Neural crest cell (in vitro differentiated cells): ENCODE data around the gene TAX1BP1. TPM values are rescaled to one million over a fixed set of nuclear protein-coding genes. Genes with fewer than 3 reads are reported as not detected.

Experiments
- DNase-seq: peaks from one replicate; pipeline ENCODE4 v3.0.0; 2021; ENCODE audit warnings: low read depth, mixed read lengths, low spot score
- H3K27ac Mint-ChIP-seq: one replicate; pipeline ENCODE4 v1.8.0; 2021; ENCODE audit warnings: mild to moderate bottlenecking, mixed read lengths; ENCODE audit not compliant: unreplicated experiment
- H3K27me3 Mint-ChIP-seq: 2 replicates; pipeline ENCODE4 v1.8.0; 2021; ENCODE audit warnings: low read depth, mild to moderate bottlenecking, mixed read lengths
- H3K36me3 Mint-ChIP-seq: 2 replicates; pipeline ENCODE4 v1.8.0; 2021; ENCODE audit warnings: low read depth, mild to moderate bottlenecking, mixed read lengths
- H3K4me1 Mint-ChIP-seq: 2 replicates; pipeline ENCODE4 v1.8.0; 2021; ENCODE audit warnings: mixed read lengths
- H3K4me3 Mint-ChIP-seq: one replicate; pipeline ENCODE4 v1.8.0; 2021; ENCODE audit warnings: mild to moderate bottlenecking, mixed read lengths
- H3K9me3 Mint-ChIP-seq: 2 replicates; pipeline ENCODE4 v1.8.0; 2021; ENCODE audit warnings: mixed read lengths
- CTCF ChIP-seq: fragments of 200-600 bp; sonication (generic); conservative IDR thresholded peaks from 2 replicates; pipeline ENCODE4 v1.5.0; 2021; ENCODE audit warnings: antibody characterized with exemption, mild to moderate bottlenecking
- total RNA-seq: library from RNA; stranded (reverse); gene quantifications from 2 replicates; pipeline ENCODE4 v1.2.1, GENCODE V29; 2021

Gene TAX1BP1
- total RNA-seq, 1 donor from 2014 or later = 47.1 TPM

- no peak for TF ChIP-seq CTCF
- H3K4me1 Mint-ChIP-seq = no peaks in the 10 kb centered on the region
- no peak for DNase-seq
- H3K9me3 Mint-ChIP-seq = peaks cover 2% of the 10 kb centered on the region
- H3K27ac Mint-ChIP-seq = no peak overlapping the region
- H3K27me3 Mint-ChIP-seq = no peaks in the 10 kb centered on the region
- no peak overlapping the region for H3K4me3 Mint-ChIP-seq
- no peaks in the 10 kb centered on the region for H3K36me3 Mint-ChIP-seq
These were observed 31.5 kb upstream of the TAX1BP1 start for GRCh38 chr7:27708485-27708884.

DNA sequence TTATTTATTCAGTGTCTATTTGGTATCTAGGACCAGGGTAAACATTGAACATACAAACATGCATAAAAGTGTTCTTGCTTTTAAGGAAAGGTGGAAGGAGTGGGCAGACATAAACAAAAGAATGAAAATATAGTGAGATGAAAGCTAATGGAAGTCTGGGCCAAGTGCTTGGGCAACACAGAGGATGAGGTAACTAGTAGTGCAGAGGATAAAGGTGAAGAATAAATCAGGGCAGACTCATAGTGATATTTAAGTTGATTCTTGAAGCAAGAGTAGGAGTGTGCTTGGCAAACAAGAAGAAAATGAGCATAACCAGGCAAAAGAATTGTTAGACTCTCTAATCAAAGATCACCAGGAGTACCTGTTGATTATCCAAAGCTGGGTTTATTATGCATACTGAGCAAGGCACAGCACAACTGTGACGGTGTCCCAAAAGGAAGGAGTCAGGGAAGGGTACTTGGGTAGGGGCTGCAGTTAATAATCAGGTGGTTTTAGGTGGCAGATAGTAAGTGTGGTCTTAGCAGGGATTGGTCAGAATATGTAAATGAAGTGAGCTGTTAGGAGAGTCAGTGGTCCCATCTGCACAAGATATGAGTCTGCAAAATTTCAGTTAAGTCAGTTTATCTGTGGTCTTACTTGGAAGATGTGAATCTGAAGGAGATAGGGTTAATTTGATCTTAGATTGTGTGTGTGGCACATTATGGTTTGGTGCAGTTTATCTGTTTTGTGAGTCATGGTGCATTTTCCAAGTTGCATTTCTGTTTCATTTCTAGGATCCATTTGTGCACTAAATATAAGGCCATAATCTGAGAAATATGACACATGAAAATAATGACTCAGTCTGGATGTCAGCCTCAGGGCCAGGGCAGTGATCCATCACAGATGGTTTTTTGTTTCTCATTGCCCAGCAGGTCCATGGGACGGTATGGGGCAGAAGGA lies 30.6 kb upstream of the TAX1BP1 start:
- no peak for DNase-seq
- H3K4me1 Mint-ChIP-seq = no peaks in the 10 kb centered on the region
- H3K9me3 Mint-ChIP-seq = peaks cover 2% of the 10 kb centered on the region
- no peak for TF ChIP-seq CTCF
- H3K4me3 Mint-ChIP-seq = no peak overlapping the region
- H3K27me3 Mint-ChIP-seq = no peaks in the 10 kb centered on the region
- H3K36me3 Mint-ChIP-seq = no peaks in the 10 kb centered on the region
- H3K27ac Mint-ChIP-seq = no peak overlapping the region

- no peak for TF ChIP-seq CTCF
- DNase-seq = no peak
- no peak overlapping the region for H3K4me3 Mint-ChIP-seq
- H3K27me3 Mint-ChIP-seq = peaks cover 3% of the 10 kb centered on the region
- peaks cover 2% of the 10 kb centered on the region for H3K9me3 Mint-ChIP-seq
- no peaks in the 10 kb centered on the region for H3K36me3 Mint-ChIP-seq
- no peak overlapping the region for H3K27ac Mint-ChIP-seq
- peaks cover 5% of the 10 kb centered on the region for H3K4me1 Mint-ChIP-seq
These were observed 27.7 kb upstream of the TAX1BP1 start for GRCh38 chr7:27712217-27712616.

DNA sequence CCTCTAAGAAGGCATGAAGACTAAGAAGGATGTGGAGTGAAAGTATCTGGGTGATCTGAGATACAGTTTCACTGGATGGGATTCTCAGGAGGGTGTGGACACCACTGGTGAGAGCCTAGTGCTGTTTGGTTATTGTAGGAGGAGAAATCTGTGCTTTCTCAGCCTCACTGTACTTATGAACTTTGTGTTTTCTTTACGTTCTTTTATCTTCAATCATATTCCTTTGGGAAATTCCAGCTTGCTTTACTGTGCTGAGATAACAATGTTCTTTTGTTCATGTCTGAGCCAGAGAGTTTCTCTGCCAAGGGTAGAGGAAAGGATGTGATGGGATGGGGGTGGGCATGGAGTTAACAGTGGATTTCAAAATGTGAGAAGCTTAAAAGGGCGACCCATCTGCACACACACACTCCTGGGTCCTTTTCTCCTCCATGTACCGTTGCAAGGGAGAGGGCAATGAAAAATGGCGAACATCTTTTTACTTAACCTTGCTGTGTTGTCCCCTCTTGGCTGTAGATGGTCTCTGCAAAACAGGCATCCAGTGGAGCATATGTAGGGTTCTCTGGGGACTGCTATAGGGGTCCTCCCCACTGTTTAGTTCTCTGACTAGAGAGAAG lies 25.0 kb upstream of the TAX1BP1 start:
- H3K9me3 Mint-ChIP-seq = no peaks in the 10 kb centered on the region
- TF ChIP-seq CTCF = no peak
- no peak for DNase-seq
- no peak overlapping the region for H3K27ac Mint-ChIP-seq
- H3K27me3 Mint-ChIP-seq = peaks cover 3% of the 10 kb centered on the region
- H3K4me3 Mint-ChIP-seq = no peak overlapping the region
- H3K4me1 Mint-ChIP-seq = peaks cover 5% of the 10 kb centered on the region
- H3K36me3 Mint-ChIP-seq = no peaks in the 10 kb centered on the region

GRCh38 chr7:27723085-27723484 lies 16.9 kb upstream of the TAX1BP1 start:
- TF ChIP-seq CTCF = no peak
- Mint-ChIP-seq H3K27ac (no peak overlapping the region), H3K4me1 (no peaks in the 10 kb centered on the region), H3K36me3 (no peaks in the 10 kb centered on the region), H3K4me3 (no peak overlapping the region), H3K27me3 (no peaks in the 10 kb centered on the region), H3K9me3 (no peaks in the 10 kb centered on the region)
- no peak for DNase-seq
